Testis (tissue), 3 donors: Measurements from ENCODE around the gene KCNT2. TPM values are rescaled to one million over a fixed set of nuclear protein-coding genes. Genes with fewer than 3 reads are reported as not detected.

Experiments
- DNase-seq: peaks from one replicate; pipeline ENCODE4 v3.0.0-alpha.2; 2019
- H3K27ac ChIP-seq, 2 donors: fragments of 200-600 bp; sonication (generic); one replicate each; pipeline ENCODE4 v1.5.1; 2019
- H3K27me3 ChIP-seq: fragments of 200-600 bp; sonication (generic); one replicate; pipeline ENCODE4 v1.5.1; 2019
- H3K36me3 ChIP-seq: fragments of 200-600 bp; sonication (generic); one replicate; pipeline ENCODE4 v1.5.1; 2017; ENCODE audit warnings: low read depth; ENCODE audit errors: missing control alignments
- H3K4me1 ChIP-seq: fragments of 200-600 bp; sonication (generic); one replicate; pipeline ENCODE4 v1.5.1; 2019
- H3K4me3 ChIP-seq, 2 donors: fragments of 200-600 bp; sonication (generic); one replicate each; pipeline ENCODE4 v1.5.1; 2017 to 2019
- H3K9me3 ChIP-seq: fragments of 200-600 bp; sonication (generic); one replicate; pipeline ENCODE4 v1.5.1; 2017
- CTCF ChIP-seq, 3 experiments: fragments of 450-650 bp in 2 of 3; fragments of 200-600 bp in 1 of 3; sonication (generic) in 1 of 3; IDR thresholded peaks; one replicate each; pipeline ENCODE4 v1.5.1; 2016 to 2019; ENCODE audit warnings: antibody characterized with exemption in 3 of 3, mild to moderate bottlenecking in 2 of 3, moderate library complexity in 1 of 3
- POLR2A ChIP-seq: fragments of 450-650 bp; IDR thresholded peaks from one replicate; pipeline ENCODE4 v1.6.1; 2017; ENCODE audit warnings: antibody characterized with exemption, mild to moderate bottlenecking, moderate library complexity
- WGBS, 2 donors: methylation state at CpG; one replicate each; pipeline ENCODE4 v1.1.5; 2018; 5-methylcytosine and 5-hydroxymethylcytosine counted together
- intact Hi-C: fragments of 100-400 bp; cut with DNase I; formaldehyde crosslinking; loops from one replicate; pipeline ENCODE4 v1.15.1; 2023; ENCODE audit warnings: low total_unique reads
- polyA plus RNA-seq: library from polyadenylated mRNA; stranded (reverse); fragments of 350-450 nt; fragmentation: Illumina TruSeq; extraction: RNeasy Lipid Tissue Mini Kit (QIAGEN cat#74804); gene quantifications from one replicate; pipeline ENCODE4 v1.2.3, GENCODE V29; 2014; ENCODE audit warnings: low read depth, low replicate concordance; ENCODE audit not compliant: insufficient read depth
- total RNA-seq, 2 donors: library from RNA; depleted of rRNA; stranded (reverse); fragments of >200 nt; gene quantifications; one replicate each; pipeline ENCODE4 v1.2.3, GENCODE V29; 2016

The KCNT2 gene
- total and polyA plus RNA-seq, 3 donors from 2014 or later = 2.7 to 3.9 (median 3.2) TPM

- Histone ChIP-seq H3K4me1 (no peaks in the 10 kb centered on the region), H3K36me3 (no peaks in the 10 kb centered on the region), H3K9me3 (no peaks in the 10 kb centered on the region), H3K4me3 (no peak overlapping the region), H3K27me3 (no peaks in the 10 kb centered on the region), H3K27ac (no peak overlapping the region)
- intact Hi-C loops = no loop called here
- WGBS, 2 donors = 90 to 93% methylated on average over 5 of the region's 5 CpGs
- TF ChIP-seq POLR2A = no peak
- no peak for TF ChIP-seq CTCF (IDR thresholded peaks at IDR 0.05)
- DNase-seq = no peak
These were observed 247.0 kb downstream of the KCNT2 start for GRCh38 chr1:196361112-196361714.

- Histone ChIP-seq H3K4me1 (no peaks in the 10 kb centered on the region), H3K4me3 (no peak overlapping the region), H3K9me3 (no peaks in the 10 kb centered on the region), H3K36me3 (no peaks in the 10 kb centered on the region), H3K27me3 (no peaks in the 10 kb centered on the region), H3K27ac (no peak overlapping the region)
- DNase-seq = no peak
- intact Hi-C loops = loop anchor here (10.0 kb wide), 1 partner anchor 307 kb away; no protein-coding TSS in a partner anchor
- 90 to 96% methylated on average over 1 of the region's 1 CpG for WGBS, 2 donors
- no peak for TF ChIP-seq POLR2A
- TF ChIP-seq CTCF (IDR thresholded peaks at IDR 0.05) = no peak
These were observed 250.3 kb downstream of the KCNT2 start for GRCh38 chr1:196357913-196358312.

GRCh38 chr1:196355206-196355786 is 252.9 kb downstream of the KCNT2 start:
- no peaks in the 10 kb centered on the region for H3K4me1 ChIP-seq
- no peak overlapping the region for H3K27ac ChIP-seq
- H3K27me3 ChIP-seq = no peaks in the 10 kb centered on the region
- WGBS, 2 donors = 71 to 81% methylated on average over 3 of the region's 3 CpGs
- peak in 2 of 3 experiments; percentile 52 to 56 for TF ChIP-seq CTCF (IDR thresholded peaks at IDR 0.05)
- TF ChIP-seq POLR2A = no peak
- H3K9me3 ChIP-seq = no peaks in the 10 kb centered on the region
- intact Hi-C loops = loop anchor here (10.0 kb wide), 1 partner anchor 310 kb away; no protein-coding TSS in a partner anchor
- no peaks in the 10 kb centered on the region for H3K36me3 ChIP-seq
- no peak overlapping the region for H3K4me3 ChIP-seq
- DNase-seq = no peak

GRCh38 chr1:196344453-196344852 is 263.8 kb downstream of the KCNT2 start:
- 61 to 70% methylated on average over 2 of the region's 2 CpGs for WGBS, 2 donors
- Histone ChIP-seq H3K4me3 (no peak overlapping the region), H3K27ac (no peak overlapping the region), H3K27me3 (no peaks in the 10 kb centered on the region), H3K36me3 (no peaks in the 10 kb centered on the region), H3K9me3 (no peaks in the 10 kb centered on the region), H3K4me1 (no peaks in the 10 kb centered on the region)
- TF ChIP-seq POLR2A (no peak), CTCF (IDR thresholded peaks at IDR 0.05) (no peak)
- intact Hi-C loops = no loop called here
- no peak for DNase-seq

GRCh38 chr1:196324345-196324744 is 283.9 kb downstream of the KCNT2 start:
- DNase-seq = no peak
- Histone ChIP-seq H3K27me3 (no peaks in the 10 kb centered on the region), H3K27ac (no peak overlapping the region), H3K4me3 (no peak overlapping the region), H3K9me3 (no peaks in the 10 kb centered on the region), H3K36me3 (no peaks in the 10 kb centered on the region), H3K4me1 (no peaks in the 10 kb centered on the region)
- 88 to 92% methylated on average over 1 of the region's 1 CpG for WGBS, 2 donors
- intact Hi-C loops = no loop called here
- no peak for TF ChIP-seq CTCF (IDR thresholded peaks at IDR 0.05)
- TF ChIP-seq POLR2A = no peak
